Thyroid gland (tissue), 4 donors: Measurements from ENCODE around the gene DEPDC7. TPM values are rescaled to one million over a fixed set of nuclear protein-coding genes. Genes with fewer than 3 reads are reported as not detected.
A peak's percentile ranks its signal among the peaks of the same experiment; 100 is the strongest.
"Not testable (repeated sequence)": the region's sequence is repeated elsewhere in the genome, so short reads cannot be mapped to it uniquely, and the experiment has no call there.

Experiments used
- DNase-seq, 2 donors: peaks; one replicate each; pipeline ENCODE4 v3.0.0-alpha.2; 2019
- H3K27ac ChIP-seq, 3 donors: fragments of 200-600 bp; sonication (generic); 1 replicate in 2 of 3; 2 replicates in 1 of 3; pipeline ENCODE4 v1.5.1; 2016 to 2019; ENCODE audit warnings: mild to moderate bottlenecking in 1 of 3, moderate library complexity in 1 of 3
- H3K27me3 ChIP-seq: fragments of 200-600 bp; sonication (generic); one replicate; pipeline ENCODE4 v1.5.1; 2019
- H3K36me3 ChIP-seq, 2 donors: fragments of 200-600 bp; sonication (generic); one replicate each; pipeline ENCODE4 v1.5.1; 2016 to 2019
- H3K4me1 ChIP-seq, 2 donors: fragments of 200-600 bp; sonication (generic); one replicate each; pipeline ENCODE4 v1.5.1; 2017 to 2019
- H3K4me3 ChIP-seq, 3 donors: fragments of 200-600 bp; sonication (generic); replicated peaks in 1 of 3; 1 replicate in 2 of 3; 2 replicates in 1 of 3; pipeline ENCODE4 v1.5.1; 2016; ENCODE audit warnings: mild to moderate bottlenecking in 1 of 3
- H3K9me3 ChIP-seq: fragments of 200-600 bp; sonication (generic); one replicate; pipeline ENCODE4 v1.5.1; 2017
- CTCF ChIP-seq, 6 experiments: fragments of 200-600 bp in 3 of 6; fragments of 450-650 bp in 3 of 6; sonication (generic) in 3 of 6; IDR thresholded peaks; one replicate each; pipeline ENCODE4 v1.5.1; 2016 to 2019; ENCODE audit warnings: antibody characterized with exemption in 6 of 6, mild to moderate bottlenecking in 2 of 6, inconsistent platforms in 1 of 6, moderate library complexity in 1 of 6
- POLR2A ChIP-seq, 2 donors: fragments of 450-650 bp; IDR thresholded peaks; one replicate each; pipeline ENCODE4 v1.6.1; 2017; ENCODE audit warnings: antibody characterized with exemption in 2 of 2, mild to moderate bottlenecking in 2 of 2, moderate library complexity in 1 of 2
- WGBS, 2 donors: methylation state at CpG; one replicate each; pipeline ENCODE4 v1.1.5; 2017; 5-methylcytosine and 5-hydroxymethylcytosine counted together
- intact Hi-C: fragments of 100-400 bp; cut with DNase I; formaldehyde crosslinking; loops from one replicate; pipeline ENCODE4 v1.15.1; 2023
- total RNA-seq, 4 donors: library from RNA; depleted of rRNA; stranded (reverse); fragments of >200 nt; gene quantifications; one replicate each; pipeline ENCODE4 v1.2.3, GENCODE V29; 2016

The DEPDC7 gene
- 1 to 10 TPM in 2 of 4 donors, under 1 TPM in 1, not detected in 1; 0.63 to 2.6 (median 1.6) TPM for total RNA-seq

GRCh38 chr11:33015621-33016551 is at the start of gene DEPDC7:
DEPDC7 (plus strand) TSS chr11:33015878; CDS start chr11:33015956, 78 bp downstream.
- Histone ChIP-seq H3K27me3 (no peaks in the 10 kb centered on the region), H3K4me3 (peak within 1 kb of the TSS; percentile 3 to 44 (median 27)), H3K9me3 (no peaks in the 10 kb centered on the region), H3K36me3 (no peaks in the 10 kb centered on the region), H3K4me1 (peaks cover 0 to 7% of the 10 kb centered on the region in 2 donors), H3K27ac (no peak within 1 kb of the TSS)
- 0 to 9% methylated on average over 13 to 29 of the region's 89 CpGs for WGBS, 2 donors
- no peak for TF ChIP-seq CTCF (IDR thresholded peaks at IDR 0.05)
- peak in 1 of 2 donors; percentile 40 for TF ChIP-seq POLR2A (IDR thresholded peaks at IDR 0.05)
- DNase-seq: peak; percentile 66 to 69
- intact Hi-C loops: no loop called here

GRCh38 chr11:32968541-32968940 is 47.1 kb upstream of the DEPDC7 start:
- Histone ChIP-seq H3K36me3 (no peaks in the 10 kb centered on the region), H3K27me3 (no peaks in the 10 kb centered on the region), H3K4me3 (no peak overlapping the region), H3K27ac (no peak overlapping the region), H3K4me1 (no peaks in the 10 kb centered on the region), H3K9me3 (no peaks in the 10 kb centered on the region)
- no peak for DNase-seq
- WGBS, 2 donors: 82 to 89% methylated on average over 1 of the region's 1 CpG
- TF ChIP-seq POLR2A (IDR thresholded peaks at IDR 0.05) (no peak), CTCF (IDR thresholded peaks at IDR 0.05) (no peak)
- intact Hi-C loops: no loop called here

GRCh38 chr11:32972233-32972632 is 43.4 kb upstream of the DEPDC7 start:
- H3K9me3 ChIP-seq, H3K27ac ChIP-seq, H3K36me3 ChIP-seq, H3K4me1 ChIP-seq, H3K27me3 ChIP-seq, intact Hi-C loops, H3K4me3 ChIP-seq, DNase-seq: not testable (repeated sequence)
- 95 to 98% methylated on average over 3 of the region's 3 CpGs for WGBS, 2 donors

GRCh38 chr11:32972781-32973180 is 42.9 kb upstream of the DEPDC7 start:
- WGBS, 2 donors: 72 to 86% methylated on average over 3 of the region's 3 CpGs
- Histone ChIP-seq H3K4me1 (no peaks in the 10 kb centered on the region), H3K27me3 (no peaks in the 10 kb centered on the region), H3K27ac (no peak overlapping the region), H3K4me3 (no peak overlapping the region), H3K36me3 (peaks cover 0 to 5% of the 10 kb centered on the region in 2 donors), H3K9me3 (no peaks in the 10 kb centered on the region)
- DNase-seq: no peak
- TF ChIP-seq CTCF (IDR thresholded peaks at IDR 0.05) (no peak), POLR2A (IDR thresholded peaks at IDR 0.05) (no peak)
- intact Hi-C loops: no loop called here

GRCh38 chr11:32982626-32983025 is 33.1 kb upstream of the DEPDC7 start:
- Histone ChIP-seq H3K4me1 (no peaks in the 10 kb centered on the region), H3K27ac (no peak overlapping the region), H3K36me3 (no peaks in the 10 kb centered on the region), H3K9me3 (no peaks in the 10 kb centered on the region), H3K4me3 (no peak overlapping the region), H3K27me3 (no peaks in the 10 kb centered on the region)
- WGBS, 2 donors: 84 to 91% methylated on average over 2 of the region's 2 CpGs
- no peak for DNase-seq
- TF ChIP-seq POLR2A (IDR thresholded peaks at IDR 0.05) (no peak), CTCF (IDR thresholded peaks at IDR 0.05) (no peak)
- intact Hi-C loops: no loop called here
